H9 (cell line): Measurements from ENCODE around the gene RHOJ. TPM values are rescaled to one million over a fixed set of nuclear protein-coding genes. Genes with fewer than 3 reads are reported as not detected.

ENCODE experiments used
- DNase-seq: peaks from one replicate; pipeline ENCODE4 v3.0.0-alpha.2; 2017
- H2AFZ ChIP-seq: one replicate; pipeline ENCODE4 v1.6.1; 2013; ENCODE audit warnings: mild to moderate bottlenecking, low read length, control low read depth, moderate library complexity
- H2AK5ac ChIP-seq: 2 replicates; pipeline ENCODE4 v1.6.1; 2013; ENCODE audit warnings: low read length, control low read depth, mixed read lengths; ENCODE audit not compliant: insufficient read length
- H2BK120ac ChIP-seq: one replicate; pipeline ENCODE4 v1.6.1; 2013; ENCODE audit warnings: low read depth, mild to moderate bottlenecking, low read length, control low read depth, inconsistent platforms; ENCODE audit not compliant: poor library complexity, severe bottlenecking
- H2BK12ac ChIP-seq: 2 replicates; pipeline ENCODE4 v1.6.1; 2013; ENCODE audit warnings: low read length, control low read depth, mixed read lengths, low read depth; ENCODE audit not compliant: insufficient read length
- H2BK15ac ChIP-seq: 2 replicates; pipeline ENCODE4 v1.6.1; 2013; ENCODE audit warnings: low read depth, low read length, control low read depth
- H2BK20ac ChIP-seq: one replicate; pipeline ENCODE4 v1.6.1; 2013; ENCODE audit warnings: low read depth, mild to moderate bottlenecking, low read length, control low read depth, inconsistent platforms; ENCODE audit not compliant: poor library complexity, severe bottlenecking
- H2BK5ac ChIP-seq: 2 replicates; pipeline ENCODE4 v1.6.1; 2013; ENCODE audit warnings: low read length, control low read depth, mixed read lengths; ENCODE audit not compliant: insufficient read length
- H3K14ac ChIP-seq: 2 replicates; pipeline ENCODE4 v1.6.1; 2013; ENCODE audit warnings: low read length, control low read depth; ENCODE audit not compliant: insufficient read depth
- H3K18ac ChIP-seq: 2 replicates; pipeline ENCODE4 v1.6.1; 2013; ENCODE audit warnings: low read depth, mild to moderate bottlenecking, mixed read lengths, low read length, control low read depth; ENCODE audit not compliant: insufficient read length
- H3K23ac ChIP-seq: 2 replicates; pipeline ENCODE4 v1.6.1; 2013; ENCODE audit warnings: low read length, control low read depth, mixed read lengths, low read depth; ENCODE audit not compliant: insufficient read length
- H3K23me2 ChIP-seq: 2 replicates; pipeline ENCODE4 v1.6.1; 2013; ENCODE audit warnings: low read depth, mild to moderate bottlenecking, mixed read lengths, low read length, control low read depth; ENCODE audit not compliant: insufficient read length, poor library complexity, severe bottlenecking
- H3K27ac ChIP-seq: 2 replicates; pipeline ENCODE4 v1.5.1; 2013; ENCODE audit warnings: low read length, control low read depth, mixed read lengths, low read depth; ENCODE audit not compliant: insufficient read length
- H3K27me3 ChIP-seq: 2 replicates; pipeline ENCODE4 v1.6.1; 2013; ENCODE audit warnings: low read length, control low read depth, inconsistent platforms; ENCODE audit not compliant: insufficient read depth
- H3K4ac ChIP-seq: 2 replicates; pipeline ENCODE4 v1.6.1; 2013; ENCODE audit warnings: low read depth, mild to moderate bottlenecking, control low read depth, inconsistent platforms, low read length, moderate library complexity
- H3K4me1 ChIP-seq: 2 replicates; pipeline ENCODE4 v1.6.1; 2013; ENCODE audit warnings: low read length, control low read depth, inconsistent platforms; ENCODE audit not compliant: insufficient read depth
- H3K4me2 ChIP-seq: 2 replicates; pipeline ENCODE4 v1.6.1; 2013; ENCODE audit warnings: low read length, control low read depth, mixed read lengths; ENCODE audit not compliant: insufficient read length, insufficient read depth
- H3K56ac ChIP-seq: 2 replicates; pipeline ENCODE4 v1.6.1; 2013; ENCODE audit warnings: low read depth, mild to moderate bottlenecking, mixed read lengths, low read length, control low read depth; ENCODE audit not compliant: insufficient read length
- H3K79me1 ChIP-seq: 2 replicates; pipeline ENCODE4 v1.6.1; 2013; ENCODE audit warnings: low read depth, mild to moderate bottlenecking, moderate library complexity, low read length, control low read depth, inconsistent platforms; ENCODE audit not compliant: insufficient read depth, poor library complexity, severe bottlenecking
- H3K79me2 ChIP-seq: 2 replicates; pipeline ENCODE4 v1.6.1; 2013; ENCODE audit warnings: low read length, control low read depth, inconsistent platforms; ENCODE audit not compliant: insufficient read depth
- H3K9ac ChIP-seq: 2 replicates; pipeline ENCODE4 v1.6.1; 2013; ENCODE audit warnings: low read length, control low read depth, mixed read lengths; ENCODE audit not compliant: insufficient read length; ENCODE audit errors: extremely low read depth
- H3K9me3 ChIP-seq: one replicate; pipeline ENCODE4 v1.6.1; 2013; ENCODE audit warnings: low read depth, low read length, inconsistent platforms; ENCODE audit not compliant: control insufficient read depth
- H3T11ph ChIP-seq: one replicate; pipeline ENCODE4 v1.6.1; 2013; ENCODE audit warnings: mild to moderate bottlenecking, low read length, control low read depth, inconsistent platforms
- H4K20me1 ChIP-seq: one replicate; pipeline ENCODE4 v1.6.1; 2013; ENCODE audit not compliant: control insufficient read depth, insufficient read length, insufficient read depth
- H4K5ac ChIP-seq: 2 replicates; pipeline ENCODE4 v1.6.1; 2013; ENCODE audit warnings: low read depth, mild to moderate bottlenecking, mixed read lengths, low read length, control low read depth; ENCODE audit not compliant: insufficient read length
- H4K8ac ChIP-seq: replicated peaks from 2 replicates; pipeline ENCODE4 v1.6.1; 2013; ENCODE audit warnings: low read length, control low read depth, mixed read lengths, low read depth; ENCODE audit not compliant: insufficient read length
- H4K91ac ChIP-seq: 2 replicates; pipeline ENCODE4 v1.6.1; 2013; ENCODE audit warnings: low read depth, mild to moderate bottlenecking, moderate library complexity, mixed read lengths, low read length, control low read depth; ENCODE audit not compliant: insufficient read length
- H3K27ac Mint-ChIP-seq, 3 experiments: 2 replicates in 2 of 3; 3 replicates in 1 of 3; pipeline ENCODE4 v1.8.0; 2020 to 2021; ENCODE audit warnings: mixed read lengths in 3 of 3, mild to moderate bottlenecking in 1 of 3, moderate library complexity in 1 of 3
- H3K27me3 Mint-ChIP-seq: 2 replicates; pipeline ENCODE4 v1.8.0; 2021; ENCODE audit warnings: low read depth, mild to moderate bottlenecking, moderate library complexity, mixed read lengths
- H3K36me3 Mint-ChIP-seq, 3 experiments: 2 replicates in 2 of 3; 3 replicates in 1 of 3; pipeline ENCODE4 v1.8.0; 2020 to 2021; ENCODE audit warnings: low read depth in 3 of 3, mixed read lengths in 3 of 3; ENCODE audit not compliant: insufficient read depth in 1 of 3
- H3K4me1 Mint-ChIP-seq, 2 experiments: 2 replicates each; pipeline ENCODE4 v1.8.0; 2020; ENCODE audit warnings: mixed read lengths in 2 of 2
- H3K4me3 Mint-ChIP-seq, 2 experiments: 2 replicates in 1 of 2; 3 replicates in 1 of 2; pipeline ENCODE4 v1.8.0; 2020 to 2021; ENCODE audit warnings: mild to moderate bottlenecking in 2 of 2, mixed read lengths in 2 of 2, moderate library complexity in 1 of 2
- H3K9me3 Mint-ChIP-seq, 2 experiments: 2 replicates in 1 of 2; 3 replicates in 1 of 2; pipeline ENCODE4 v1.8.0; 2020; ENCODE audit warnings: mild to moderate bottlenecking in 2 of 2, mixed read lengths in 2 of 2, moderate library complexity in 1 of 2
- WGBS: extraction: QIAGEN DNeasy Blood & Tissue Kit; methylation state at CpG from one replicate; pipeline ENCODE4 v1.1.7; 2013; ENCODE audit warnings: missing lambda C conversion rate, low lambda C conversion rate, mixed read lengths; ENCODE audit not compliant: insufficient read length; ENCODE audit errors: extremely low coverage; 5-methylcytosine and 5-hydroxymethylcytosine counted together
- total RNA-seq: library from RNA; stranded (reverse); gene quantifications from 2 replicates; pipeline ENCODE4 v1.2.1, GENCODE V29; 2021
- TF ChIP-seq, protein P1 (sequence below): fragments of 200-600 bp; sonication (generic); conservative IDR thresholded peaks from 3 replicates; pipeline ENCODE4 v1.8.0; 2021; ENCODE audit warnings: antibody characterized with exemption, mild to moderate bottlenecking

The RHOJ gene
- total RNA-seq, 1 experiment from 2014 or later, result not detected

DNA sequence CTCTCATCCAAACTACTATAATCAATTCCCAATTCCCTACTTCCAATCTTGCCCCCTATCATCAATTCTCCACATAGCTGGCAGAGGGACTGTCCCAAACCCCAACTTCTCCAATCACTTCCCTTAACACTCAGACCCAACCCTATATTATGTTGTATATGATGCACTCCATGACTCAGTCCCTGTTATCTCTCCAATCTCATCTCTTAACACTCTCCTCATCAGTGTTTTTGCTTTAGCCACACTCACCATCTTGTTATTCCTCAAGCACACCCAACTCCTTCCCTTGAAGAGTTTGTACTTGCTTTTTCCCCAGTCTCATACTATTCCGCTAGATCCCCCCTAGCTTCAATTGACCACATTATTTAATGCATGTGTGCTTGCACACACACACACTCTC, 4.9 kb downstream of the RHOJ start:
- no peaks in the 10 kb centered on the region for H4K20me1 ChIP-seq
- H3K79me1 ChIP-seq, result no peaks in the 10 kb centered on the region
- no peak for DNase-seq
- no peak overlapping the region for H4K5ac ChIP-seq
- no peak overlapping the region for H3T11ph ChIP-seq
- H3K4me2 ChIP-seq, result no peak overlapping the region
- no peak overlapping the region for H2BK5ac ChIP-seq
- no peak overlapping the region for H3K27ac ChIP-seq
- H3K23ac ChIP-seq, result no peak overlapping the region
- H3K4me3 Mint-ChIP-seq, result no peak overlapping the region
- H4K8ac ChIP-seq, result no peak overlapping the region
- H3K18ac ChIP-seq, result no peak overlapping the region
- H3K79me2 ChIP-seq, result no peaks in the 10 kb centered on the region
- no peak overlapping the region for H2BK20ac ChIP-seq
- no peak overlapping the region for H3K14ac ChIP-seq
- H3K27me3 Mint-ChIP-seq, result no peaks in the 10 kb centered on the region
- TF ChIP-seq, protein P1, sequence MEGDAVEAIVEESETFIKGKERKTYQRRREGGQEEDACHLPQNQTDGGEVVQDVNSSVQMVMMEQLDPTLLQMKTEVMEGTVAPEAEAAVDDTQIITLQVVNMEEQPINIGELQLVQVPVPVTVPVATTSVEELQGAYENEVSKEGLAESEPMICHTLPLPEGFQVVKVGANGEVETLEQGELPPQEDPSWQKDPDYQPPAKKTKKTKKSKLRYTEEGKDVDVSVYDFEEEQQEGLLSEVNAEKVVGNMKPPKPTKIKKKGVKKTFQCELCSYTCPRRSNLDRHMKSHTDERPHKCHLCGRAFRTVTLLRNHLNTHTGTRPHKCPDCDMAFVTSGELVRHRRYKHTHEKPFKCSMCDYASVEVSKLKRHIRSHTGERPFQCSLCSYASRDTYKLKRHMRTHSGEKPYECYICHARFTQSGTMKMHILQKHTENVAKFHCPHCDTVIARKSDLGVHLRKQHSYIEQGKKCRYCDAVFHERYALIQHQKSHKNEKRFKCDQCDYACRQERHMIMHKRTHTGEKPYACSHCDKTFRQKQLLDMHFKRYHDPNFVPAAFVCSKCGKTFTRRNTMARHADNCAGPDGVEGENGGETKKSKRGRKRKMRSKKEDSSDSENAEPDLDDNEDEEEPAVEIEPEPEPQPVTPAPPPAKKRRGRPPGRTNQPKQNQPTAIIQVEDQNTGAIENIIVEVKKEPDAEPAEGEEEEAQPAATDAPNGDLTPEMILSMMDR, result no peak
- no peaks in the 10 kb centered on the region for H3K36me3 Mint-ChIP-seq
- H3K9ac ChIP-seq, result no peak overlapping the region
- H2BK15ac ChIP-seq, result no peak overlapping the region
- H3K23me2 ChIP-seq, result no peaks in the 10 kb centered on the region
- peaks cover 3% of the 10 kb centered on the region; the same call in 1 of the 2 replicates for H3K4me1 ChIP-seq
- no peak overlapping the region for H2AK5ac ChIP-seq
- no peak overlapping the region for H3K56ac ChIP-seq
- H4K91ac ChIP-seq, result no peak overlapping the region
- WGBS, result no CpG with 5 or more reads among the region's 1 CpG
- H2BK12ac ChIP-seq, result no peak overlapping the region
- no peak overlapping the region for H2AFZ ChIP-seq
- H3K27ac Mint-ChIP-seq, result no peak overlapping the region
- H3K4me1 Mint-ChIP-seq, result peaks cover 0 to 5% of the 10 kb centered on the region in 2 experiments; a peak in 3 of 4 replicates
- no peak overlapping the region for H3K4ac ChIP-seq
- H3K9me3 Mint-ChIP-seq, result no peaks in the 10 kb centered on the region
- no peak overlapping the region for H2BK120ac ChIP-seq
- no peaks in the 10 kb centered on the region for H3K27me3 ChIP-seq
- H3K9me3 ChIP-seq, result no peaks in the 10 kb centered on the region
